ENCODE data around the gene DEDD. TPM values are rescaled to one million over a fixed set of nuclear protein-coding genes. Genes with fewer than 3 reads are reported as not detected.

DEDD gene
- total and polyA plus RNA-seq, 2 of the 13 experiments (the other 11 are each of a cell fraction or from before 2014, with no cell fraction given): 12.6 to 27.8 TPM

- no peak overlapping the region for H3K9ac ChIP-seq (ENCODE audit: insufficient read depth, low read depth, low read length)
- no peak overlapping the region for H2AFZ ChIP-seq (ENCODE audit: low read length)
- ATAC-seq: no peak
- no peak for DNase-seq (ENCODE audit: low spot score)
- H3K79me2 ChIP-seq (ENCODE audit: insufficient read depth, low read length): no peaks in the 10 kb centered on the region
- H3K36me3 ChIP-seq (replicated peaks in 1 of 2; ENCODE audit: control insufficient read depth in 1 of 2, insufficient read depth in 2 of 2, low read length in 2 of 2): no peaks in the 10 kb centered on the region
- POLR2A ChIA-PET: interaction anchor here (1.9 kb wide), 1 partner anchor 13 kb away, joined by 4 read pairs; no protein-coding TSS in a partner anchor
- H3K4me2 ChIP-seq (ENCODE audit: low read depth, low read length): no peak overlapping the region
- no peaks in the 10 kb centered on the region for H3K9me3 ChIP-seq (ENCODE audit: low read length)
- no peak overlapping the region for H3K27ac ChIP-seq (ENCODE audit: extremely low read length, insufficient read depth, low read length)
- peaks cover 3 to 26% of the 10 kb centered on the region in 2 experiments; a peak in 3 of 5 replicates for H3K27me3 ChIP-seq (ENCODE audit: control insufficient read depth in 1 of 2, insufficient read depth in 2 of 2, low read length in 2 of 2)
- in situ Hi-C loops (cut with HindIII; ENCODE audit: extremely low pct_ligation_motif_present, low pct_unique_long_range_greater_than_20kb): no loop called here
- no peak for FAIRE-seq
- intact Hi-C loops (cut with micrococcal nuclease; ENCODE audit: unreplicated experiment): no loop called here
- no peaks in the 10 kb centered on the region for H4K20me1 ChIP-seq (ENCODE audit: insufficient read depth, low read length)
- BruUV-seq (replicated peaks): no TSS peak
- WGBS (ENCODE audit: low lambda C conversion rate): 83% methylated on average over 1 of the region's 1 CpG
- H3K4me3 ChIP-seq (replicated peaks in 1 of 3; ENCODE audit: insufficient read depth in 1 of 3, low read depth in 2 of 3, low read length in 3 of 3): no peak overlapping the region
- peaks cover 38% of the 10 kb centered on the region for H3K4me1 ChIP-seq (ENCODE audit: insufficient read depth, low read length)
- CTCF ChIA-PET (ENCODE audit: low intra/inter-chr PET ratio, low total read pairs): no interaction called here
- no peak for TF ChIP-seq CTCF (CRISPR knock-in tag; IDR thresholded peaks at IDR 0.05)
- no peak for TF ChIP-seq HMGXB3 (CRISPR knock-in tag; IDR thresholded peaks at IDR 0.05; ENCODE audit: borderline replicate concordance)
- TF ChIP-seq ZBTB3 (CRISPR knock-in tag; IDR thresholded peaks at IDR 0.05; ENCODE audit: borderline replicate concordance, low read depth): no peak
- TF ChIP-seq, protein P1, sequence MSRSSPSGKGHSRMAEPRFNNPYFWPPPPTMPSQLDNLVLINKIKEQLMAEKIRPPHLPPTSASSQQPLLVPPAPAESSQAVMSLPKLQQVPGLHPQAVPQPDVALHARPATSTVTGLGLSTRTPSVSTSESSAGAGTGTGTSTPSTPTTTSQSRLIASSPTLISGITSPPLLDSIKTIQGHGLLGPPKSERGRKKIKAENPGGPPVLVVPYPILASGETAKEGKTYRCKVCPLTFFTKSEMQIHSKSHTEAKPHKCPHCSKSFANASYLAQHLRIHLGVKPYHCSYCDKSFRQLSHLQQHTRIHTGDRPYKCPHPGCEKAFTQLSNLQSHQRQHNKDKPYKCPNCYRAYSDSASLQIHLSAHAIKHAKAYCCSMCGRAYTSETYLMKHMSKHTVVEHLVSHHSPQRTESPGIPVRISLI (CRISPR knock-in tag; IDR thresholded peaks at IDR 0.05; ENCODE audit: borderline replicate concordance): no peak
- TF ChIP-seq, protein P2, sequence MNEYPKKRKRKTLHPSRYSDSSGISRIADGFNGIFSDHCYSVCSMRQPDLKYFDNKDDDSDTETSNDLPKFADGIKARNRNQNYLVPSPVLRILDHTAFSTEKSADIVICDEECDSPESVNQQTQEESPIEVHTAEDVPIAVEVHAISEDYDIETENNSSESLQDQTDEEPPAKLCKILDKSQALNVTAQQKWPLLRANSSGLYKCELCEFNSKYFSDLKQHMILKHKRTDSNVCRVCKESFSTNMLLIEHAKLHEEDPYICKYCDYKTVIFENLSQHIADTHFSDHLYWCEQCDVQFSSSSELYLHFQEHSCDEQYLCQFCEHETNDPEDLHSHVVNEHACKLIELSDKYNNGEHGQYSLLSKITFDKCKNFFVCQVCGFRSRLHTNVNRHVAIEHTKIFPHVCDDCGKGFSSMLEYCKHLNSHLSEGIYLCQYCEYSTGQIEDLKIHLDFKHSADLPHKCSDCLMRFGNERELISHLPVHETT (CRISPR knock-in tag; conservative IDR thresholded peaks at IDR 0.05): no peak
- no peak for TF ChIP-seq RARA (CRISPR knock-in tag; IDR thresholded peaks at IDR 0.05)
- TF ChIP-seq ZNF235 (CRISPR knock-in tag; IDR thresholded peaks at IDR 0.05; ENCODE audit: borderline replicate concordance): no peak
- TF ChIP-seq ZNF549 (CRISPR knock-in tag; IDR thresholded peaks at IDR 0.05): no peak
- TF ChIP-seq, protein P3, sequence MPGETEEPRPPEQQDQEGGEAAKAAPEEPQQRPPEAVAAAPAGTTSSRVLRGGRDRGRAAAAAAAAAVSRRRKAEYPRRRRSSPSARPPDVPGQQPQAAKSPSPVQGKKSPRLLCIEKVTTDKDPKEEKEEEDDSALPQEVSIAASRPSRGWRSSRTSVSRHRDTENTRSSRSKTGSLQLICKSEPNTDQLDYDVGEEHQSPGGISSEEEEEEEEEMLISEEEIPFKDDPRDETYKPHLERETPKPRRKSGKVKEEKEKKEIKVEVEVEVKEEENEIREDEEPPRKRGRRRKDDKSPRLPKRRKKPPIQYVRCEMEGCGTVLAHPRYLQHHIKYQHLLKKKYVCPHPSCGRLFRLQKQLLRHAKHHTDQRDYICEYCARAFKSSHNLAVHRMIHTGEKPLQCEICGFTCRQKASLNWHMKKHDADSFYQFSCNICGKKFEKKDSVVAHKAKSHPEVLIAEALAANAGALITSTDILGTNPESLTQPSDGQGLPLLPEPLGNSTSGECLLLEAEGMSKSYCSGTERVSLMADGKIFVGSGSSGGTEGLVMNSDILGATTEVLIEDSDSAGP (CRISPR knock-in tag; IDR thresholded peaks at IDR 0.05; ENCODE audit: borderline replicate concordance): no peak
- TF ChIP-seq UBTF (CRISPR knock-in tag; IDR thresholded peaks at IDR 0.05): no peak
- no peak for TF ChIP-seq SMARCE1 (IDR thresholded peaks at IDR 0.05; ENCODE audit: borderline replicate concordance)
These were observed 47.9 kb downstream of the DEDD start for GRCh38 chr1:161084597-161084988.

All from HepG2 (cell line).